Right lobe of liver (tissue), 6 donors: ENCODE measurements around the gene STK24. TPM values are rescaled to one million over a fixed set of nuclear protein-coding genes. Genes with fewer than 3 reads are reported as not detected.

Experiments used
- ATAC-seq, 4 donors: fragments of 200-7000 bp; cut with Tn5 transposase; one replicate each; pipeline ENCODE4 v1.9.1; 2020; ENCODE audit warnings: mild to moderate bottlenecking in 4 of 4, moderate library complexity in 4 of 4
- DNase-seq, 3 donors: peaks; one replicate each; pipeline ENCODE4 v3.0.0-alpha.2; 2020
- H3K27ac ChIP-seq, 3 donors: fragments of 200-600 bp; one replicate each; pipeline ENCODE4 v1.8.0; 2022
- H3K27me3 ChIP-seq, 2 donors: fragments of 200-600 bp; one replicate each; pipeline ENCODE4 v1.8.0; 2022
- H3K36me3 ChIP-seq, 4 donors: fragments of 200-600 bp; sonication (generic) in 1 of 4; one replicate each; pipeline versions ENCODE4 v1.5.1 to v1.8.0; 2017 to 2022; ENCODE audit warnings: control low read depth in 1 of 4
- H3K4me1 ChIP-seq, 4 donors: fragments of 200-600 bp; sonication (generic) in 1 of 4; one replicate each; pipeline versions ENCODE4 v1.5.1 to v1.8.0; 2017 to 2022; ENCODE audit warnings: control low read depth in 1 of 4
- H3K4me3 ChIP-seq, 3 donors: fragments of 200-600 bp; one replicate each; pipeline ENCODE4 v1.8.0; 2022
- H3K9me3 ChIP-seq, 4 donors: fragments of 200-600 bp; sonication (generic) in 1 of 4; one replicate each; pipeline versions ENCODE4 v1.5.1 to v1.8.0; 2017 to 2022; ENCODE audit warnings: control low read depth in 1 of 4
- POLR2A ChIP-seq: fragments of 450-650 bp; IDR thresholded peaks from one replicate; pipeline ENCODE4 v1.6.1; 2017; ENCODE audit warnings: antibody characterized with exemption, mild to moderate bottlenecking
- WGBS: methylation state at CpG from one replicate; pipeline ENCODE4 v1.1.6; 2018; ENCODE audit warnings: low coverage, low lambda C conversion rate; ENCODE audit not compliant: insufficient coverage; ENCODE audit errors: missing lambda C conversion rate; 5-methylcytosine and 5-hydroxymethylcytosine counted together
- intact Hi-C, 2 donors: fragments of 100-400 bp; cut with DNase I; formaldehyde crosslinking; loops; one replicate each; pipeline versions ENCODE4 v1.11.2 to v1.14.1; 2022
- total RNA-seq, 6 experiments: library from RNA; depleted of rRNA in 2 of 6; stranded (reverse); fragments of >200 nt in 2 of 6; fragmentation: NEBNext Ultra II Directional in 3 of 6; extraction: Animal tissue kit (Norgen Biotek cat#: 25700) in 3 of 6; gene quantifications; one replicate each; pipeline versions ENCODE4 v1.1.0 to v1.2.4, GENCODE V29; 2016 to 2023
- TF ChIP-seq, protein P1 (sequence below), 4 donors: fragments of 200-600 bp in 3 of 4; fragments of 450-650 bp in 1 of 4; IDR thresholded peaks; one replicate each; pipeline versions ENCODE4 v1.5.1 to v1.8.0; 2016 to 2022; ENCODE audit warnings: antibody characterized with exemption in 4 of 4, mild to moderate bottlenecking in 2 of 4
- donor health status: DM: no; HTN: yes; CAD: no.
- donor health status: DM: no; HTN: no; CAD: no.
- donor health status: DM: no; HTN: no; CAD: no.
- donor health status: DM: no; HTN: yes; CAD: no.
- donor health status: DM: no; HTN: yes; CAD: no.

STK24 gene
- total RNA-seq, 6 experiments from 2014 or later, result 14.8 to 40.8 (median 28.6) TPM

DNA sequence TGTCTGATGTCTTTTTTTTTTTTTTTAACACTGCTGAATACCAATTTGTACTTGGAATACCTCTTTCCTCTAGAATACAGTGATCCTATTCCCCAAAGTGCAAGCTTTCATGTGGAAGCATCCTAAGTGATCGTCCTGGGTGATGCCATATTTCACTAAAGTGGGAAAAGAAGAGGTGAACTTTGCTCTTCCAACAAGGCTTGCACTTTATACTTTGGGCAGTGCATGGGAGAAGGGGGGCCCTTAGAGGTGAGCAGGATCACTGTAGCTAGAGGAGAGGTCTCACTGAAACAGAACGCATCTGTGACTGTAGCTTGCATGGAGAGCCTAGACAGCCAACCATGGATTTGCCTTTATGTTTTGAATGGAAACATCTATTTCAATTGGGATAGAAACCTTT, 173.8 kb downstream of the STK24 start:
- peaks cover 0 to 11% (median 5%) of the 10 kb centered on the region in 4 donors for H3K4me1 ChIP-seq
- no peaks in the 10 kb centered on the region for H3K27me3 ChIP-seq
- WGBS, result 90% methylated on average over 1 of the region's 2 CpGs
- DNase-seq, result no peak
- ATAC-seq, result peak in 1 of 4 donors; percentile 29
- TF ChIP-seq POLR2A, result no peak
- TF ChIP-seq, protein P1, sequence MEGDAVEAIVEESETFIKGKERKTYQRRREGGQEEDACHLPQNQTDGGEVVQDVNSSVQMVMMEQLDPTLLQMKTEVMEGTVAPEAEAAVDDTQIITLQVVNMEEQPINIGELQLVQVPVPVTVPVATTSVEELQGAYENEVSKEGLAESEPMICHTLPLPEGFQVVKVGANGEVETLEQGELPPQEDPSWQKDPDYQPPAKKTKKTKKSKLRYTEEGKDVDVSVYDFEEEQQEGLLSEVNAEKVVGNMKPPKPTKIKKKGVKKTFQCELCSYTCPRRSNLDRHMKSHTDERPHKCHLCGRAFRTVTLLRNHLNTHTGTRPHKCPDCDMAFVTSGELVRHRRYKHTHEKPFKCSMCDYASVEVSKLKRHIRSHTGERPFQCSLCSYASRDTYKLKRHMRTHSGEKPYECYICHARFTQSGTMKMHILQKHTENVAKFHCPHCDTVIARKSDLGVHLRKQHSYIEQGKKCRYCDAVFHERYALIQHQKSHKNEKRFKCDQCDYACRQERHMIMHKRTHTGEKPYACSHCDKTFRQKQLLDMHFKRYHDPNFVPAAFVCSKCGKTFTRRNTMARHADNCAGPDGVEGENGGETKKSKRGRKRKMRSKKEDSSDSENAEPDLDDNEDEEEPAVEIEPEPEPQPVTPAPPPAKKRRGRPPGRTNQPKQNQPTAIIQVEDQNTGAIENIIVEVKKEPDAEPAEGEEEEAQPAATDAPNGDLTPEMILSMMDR (IDR thresholded peaks at IDR 0.05), result no peak
- H3K27ac ChIP-seq, result no peak overlapping the region
- intact Hi-C loops, result no loop called here
- no peak overlapping the region for H3K4me3 ChIP-seq
- H3K36me3 ChIP-seq, result peaks cover 0 to 8% (median 0%) of the 10 kb centered on the region in 4 donors
- no peaks in the 10 kb centered on the region for H3K9me3 ChIP-seq

DNA sequence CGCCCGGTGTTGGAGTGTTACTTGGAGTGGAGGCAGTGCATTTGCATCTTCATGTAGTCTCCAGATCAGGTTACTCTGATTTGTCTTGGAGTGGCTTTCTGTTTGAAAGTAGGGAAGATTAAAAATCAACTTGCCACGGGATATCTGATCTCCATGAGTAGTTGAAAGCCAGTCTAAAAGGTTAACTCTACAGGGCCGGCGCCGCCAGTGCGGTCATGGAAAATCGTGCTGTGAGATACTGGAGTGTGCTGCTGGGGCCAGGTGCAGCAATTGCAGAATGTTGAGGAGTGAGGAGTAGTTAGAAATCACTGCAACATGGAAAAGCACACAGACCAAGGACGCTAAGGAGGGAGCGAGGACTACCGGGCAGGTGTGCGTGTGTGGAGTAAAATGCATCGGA, 175.0 kb downstream of the STK24 start:
- Histone ChIP-seq H3K4me1 (peaks cover 0 to 11% (median 5%) of the 10 kb centered on the region in 4 donors), H3K27ac (no peak overlapping the region), H3K4me3 (no peak overlapping the region), H3K9me3 (no peaks in the 10 kb centered on the region), H3K36me3 (peaks cover 0 to 8% (median 0%) of the 10 kb centered on the region in 4 donors), H3K27me3 (no peaks in the 10 kb centered on the region)
- 89% methylated on average over 10 of the region's 13 CpGs for WGBS
- intact Hi-C loops, result no loop called here
- ATAC-seq (no peak), DNase-seq (no peak)
- TF ChIP-seq, protein P1 (IDR thresholded peaks at IDR 0.05), result no peak
- TF ChIP-seq POLR2A, result no peak

DNA sequence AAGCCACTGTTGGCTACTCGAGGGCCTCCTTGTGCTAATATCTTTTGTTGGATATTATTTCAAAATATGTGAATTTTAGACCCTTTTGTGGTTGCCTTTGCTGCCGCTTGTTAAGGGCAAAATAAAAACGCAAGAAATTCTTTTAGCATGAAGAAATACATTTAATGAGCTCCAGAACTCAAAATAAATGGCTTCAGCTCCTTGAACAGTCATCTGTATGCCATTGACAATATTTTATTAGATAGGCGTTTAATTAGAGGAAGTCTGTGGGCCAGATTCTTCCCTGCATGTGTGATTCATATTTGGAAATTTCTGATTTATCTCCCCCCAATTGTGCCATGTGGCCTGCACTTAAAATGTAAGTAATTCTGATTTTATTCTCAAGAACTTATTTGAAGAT, 177.2 kb downstream of the STK24 start:
- H3K36me3 ChIP-seq, result peaks cover 0 to 19% (median 9%) of the 10 kb centered on the region in 4 donors
- 59% methylated on average over 4 of the region's 4 CpGs for WGBS
- H3K9me3 ChIP-seq, result no peaks in the 10 kb centered on the region
- H3K4me1 ChIP-seq, result no peaks in the 10 kb centered on the region
- DNase-seq, result no peak
- intact Hi-C loops, result no loop called here
- H3K27ac ChIP-seq, result no peak overlapping the region
- TF ChIP-seq, protein P1 (IDR thresholded peaks at IDR 0.05), result no peak
- TF ChIP-seq POLR2A, result no peak
- no peaks in the 10 kb centered on the region for H3K27me3 ChIP-seq
- no peak for ATAC-seq
- no peak overlapping the region for H3K4me3 ChIP-seq

DNA sequence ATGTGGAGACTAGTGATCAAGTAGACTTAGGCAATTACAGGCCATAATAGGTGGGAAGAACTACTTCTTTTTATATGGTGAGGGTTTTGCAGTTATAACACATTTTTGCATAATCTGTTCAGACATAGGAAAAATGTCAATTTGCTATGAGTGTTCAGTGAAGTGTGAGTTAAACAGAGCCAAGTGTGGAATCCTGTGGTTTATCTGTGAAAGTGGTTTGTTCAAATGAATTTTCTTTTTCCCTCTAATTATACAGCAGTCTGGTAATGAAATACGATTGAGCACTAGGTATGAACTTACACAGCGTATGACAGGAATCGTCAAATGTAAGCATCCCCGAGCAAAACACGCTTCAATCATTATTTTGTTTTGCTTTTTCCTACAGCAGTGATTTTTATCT, 178.3 kb downstream of the STK24 start:
- H3K4me1 ChIP-seq, result no peaks in the 10 kb centered on the region
- DNase-seq (no peak), ATAC-seq (no peak)
- H3K9me3 ChIP-seq, result no peaks in the 10 kb centered on the region
- WGBS, result 77% methylated on average over 5 of the region's 5 CpGs
- no peak overlapping the region for H3K4me3 ChIP-seq
- H3K27ac ChIP-seq, result no peak overlapping the region
- intact Hi-C loops, result no loop called here
- H3K36me3 ChIP-seq, result peaks cover 0 to 26% (median 14%) of the 10 kb centered on the region in 4 donors
- TF ChIP-seq POLR2A, result no peak
- TF ChIP-seq, protein P1 (IDR thresholded peaks at IDR 0.05), result no peak
- H3K27me3 ChIP-seq, result no peaks in the 10 kb centered on the region

DNA sequence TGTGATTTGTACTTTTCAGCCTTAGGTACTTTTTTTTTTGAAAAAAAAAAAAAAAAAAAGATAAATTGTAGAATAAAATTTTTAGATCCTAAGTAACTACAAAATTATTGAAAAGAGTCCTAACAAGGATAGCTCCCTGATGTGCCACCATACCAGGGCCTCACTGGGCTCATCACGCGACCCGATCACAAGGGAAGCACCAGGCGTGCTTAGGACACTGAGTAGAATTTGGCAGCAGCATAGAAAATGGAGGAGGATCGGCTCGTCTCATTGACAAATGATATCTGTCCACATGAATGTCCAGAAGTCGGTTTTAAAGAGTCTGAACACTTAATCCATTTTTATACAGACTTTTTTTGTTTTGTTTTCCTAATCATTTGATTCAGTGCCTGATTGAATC, 179.0 kb downstream of the STK24 start:
- ATAC-seq, result no peak
- TF ChIP-seq, protein P1 (IDR thresholded peaks at IDR 0.05), result no peak
- no peak for TF ChIP-seq POLR2A
- Histone ChIP-seq H3K36me3 (peaks cover 0 to 29% (median 15%) of the 10 kb centered on the region in 4 donors), H3K4me1 (no peaks in the 10 kb centered on the region), H3K27me3 (no peaks in the 10 kb centered on the region), H3K9me3 (no peaks in the 10 kb centered on the region), H3K27ac (no peak overlapping the region), H3K4me3 (no peak overlapping the region)
- intact Hi-C loops, result no loop called here
- DNase-seq, result no peak
- 92% methylated on average over 7 of the region's 7 CpGs for WGBS
